ENCODE measurements around the gene SELL.
"Not testable (repeated sequence)": the region's sequence is repeated elsewhere in the genome, so short reads cannot be mapped to it uniquely, and the experiment has no call there.

The SELL gene

DNA sequence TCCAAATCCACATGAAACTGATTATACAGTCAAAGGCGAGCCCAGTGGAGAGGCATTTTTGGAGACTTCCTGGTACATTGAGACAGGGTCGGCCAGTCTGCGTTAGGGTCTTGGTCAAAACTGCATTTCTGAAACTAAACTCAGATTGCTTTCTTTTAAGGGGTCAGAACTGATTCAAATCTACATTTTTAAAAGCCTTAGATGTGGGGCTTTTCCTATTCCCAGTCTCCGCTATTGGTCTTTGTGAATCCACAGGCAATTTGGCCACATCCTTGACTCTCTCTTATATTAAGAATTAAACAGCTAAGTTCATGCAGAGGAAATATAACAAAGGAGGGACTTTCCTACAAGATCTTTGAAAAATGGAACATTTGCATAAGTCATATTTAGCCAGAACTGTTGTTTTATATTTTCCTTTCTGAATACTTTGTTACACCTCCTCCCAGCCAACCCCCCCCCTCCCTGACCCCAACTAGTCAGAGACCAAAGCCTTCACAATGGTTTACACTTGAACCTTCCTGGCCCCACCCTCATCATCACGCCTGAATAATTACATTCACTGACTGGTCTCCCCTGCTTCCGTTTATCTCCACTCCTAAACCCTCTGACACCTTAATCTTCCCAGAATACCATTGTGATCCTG, 30.9 kb downstream of the SELL start:
- H3K4me3 ChIP-seq (ENCODE audit: low read length), result no peak overlapping the region

DNA sequence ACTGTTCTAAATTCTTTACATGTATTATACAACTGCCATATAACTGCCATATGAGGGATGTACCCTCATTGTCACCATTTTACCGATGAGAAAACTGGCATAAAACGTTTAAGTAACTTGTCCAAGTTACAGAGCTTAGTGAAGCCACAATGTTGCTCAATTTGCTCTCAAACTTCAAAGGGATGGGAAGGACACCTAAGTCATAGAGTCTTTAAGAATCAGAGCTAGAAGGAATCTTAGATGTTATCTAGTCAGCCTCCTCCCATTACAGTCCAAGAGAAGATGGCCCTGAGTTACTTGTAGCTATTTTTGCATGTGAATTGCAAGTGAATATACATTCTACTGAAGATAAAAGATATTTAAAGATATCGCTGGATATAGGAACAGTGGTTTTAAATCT, 31.7 kb downstream of the SELL start:
- H3K4me3 ChIP-seq (ENCODE audit: low read length), result no peak overlapping the region
- no peak for DNase-seq (ENCODE audit: low read depth, low spot score)

More for the DNA sequence above, 30.9 kb downstream of the SELL start:
- no peak for DNase-seq (ENCODE audit: low read depth, low spot score)

DNA sequence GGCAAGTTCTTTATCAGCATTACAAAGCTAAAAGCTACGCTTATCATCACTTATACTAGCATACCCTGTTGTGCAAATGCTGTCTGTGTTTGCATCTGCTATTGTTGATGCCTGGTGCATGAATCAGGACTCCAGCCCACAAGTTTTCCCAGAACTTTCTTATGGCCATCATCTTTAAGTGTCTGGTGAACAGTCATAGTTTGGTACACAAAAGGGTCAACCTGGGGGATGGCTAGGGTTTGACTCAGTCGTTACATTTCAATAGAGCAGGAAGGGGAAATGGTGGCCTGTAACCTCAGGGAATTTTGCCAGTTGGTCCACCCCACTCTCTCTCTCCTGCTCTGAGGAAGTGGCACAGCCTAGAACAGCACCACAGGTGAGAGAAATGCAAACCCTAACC, 35.4 kb downstream of the SELL start:
- H3K4me3 ChIP-seq (ENCODE audit: low read length), result no peak overlapping the region
- no peak for DNase-seq (ENCODE audit: low read depth, low spot score)

DNA sequence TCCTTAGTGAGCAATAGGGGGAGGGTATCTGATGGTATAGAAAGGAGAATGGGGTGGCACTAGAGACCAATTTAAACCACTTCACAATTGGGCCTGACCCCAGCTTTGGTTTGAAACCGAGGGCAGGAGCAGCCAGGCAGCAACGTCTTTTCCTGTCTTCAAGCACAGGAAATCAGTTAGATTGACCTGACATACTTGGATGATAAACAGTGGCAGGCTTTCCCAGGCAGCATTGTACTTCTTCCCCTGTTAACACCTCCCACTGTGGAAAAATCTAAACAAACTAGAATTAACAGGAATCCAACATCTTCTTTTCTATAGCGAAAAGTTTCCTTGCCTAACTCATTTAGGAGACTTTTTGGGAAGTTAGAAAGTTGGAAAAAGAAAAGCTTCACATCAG, 40.6 kb downstream of the SELL start:
- DNase-seq (ENCODE audit: low read depth, low spot score), result no peak
- H3K4me3 ChIP-seq (ENCODE audit: low read length), result no peak overlapping the region

DNA sequence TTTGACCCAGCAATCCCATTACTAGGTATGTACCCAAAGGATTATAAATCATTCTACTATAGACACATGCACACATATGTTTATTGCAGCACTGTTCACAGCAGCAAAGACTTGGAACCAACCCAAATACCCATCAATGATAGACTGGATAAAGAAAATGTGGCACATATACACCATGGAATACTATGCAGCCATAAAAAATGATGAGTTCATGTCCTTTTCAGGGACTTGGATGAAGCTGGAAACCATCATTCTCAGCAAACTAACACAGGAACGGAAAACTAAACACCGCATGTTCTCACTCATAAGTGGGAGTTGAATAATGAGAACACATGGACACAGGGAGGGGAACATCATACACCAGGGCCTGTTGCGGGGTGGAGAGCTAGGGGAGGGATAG, 41.2 kb downstream of the SELL start:
- not testable (repeated sequence) for H3K4me3 ChIP-seq (ENCODE audit: low read length); DNase-seq (ENCODE audit: low read depth, low spot score)

DNA sequence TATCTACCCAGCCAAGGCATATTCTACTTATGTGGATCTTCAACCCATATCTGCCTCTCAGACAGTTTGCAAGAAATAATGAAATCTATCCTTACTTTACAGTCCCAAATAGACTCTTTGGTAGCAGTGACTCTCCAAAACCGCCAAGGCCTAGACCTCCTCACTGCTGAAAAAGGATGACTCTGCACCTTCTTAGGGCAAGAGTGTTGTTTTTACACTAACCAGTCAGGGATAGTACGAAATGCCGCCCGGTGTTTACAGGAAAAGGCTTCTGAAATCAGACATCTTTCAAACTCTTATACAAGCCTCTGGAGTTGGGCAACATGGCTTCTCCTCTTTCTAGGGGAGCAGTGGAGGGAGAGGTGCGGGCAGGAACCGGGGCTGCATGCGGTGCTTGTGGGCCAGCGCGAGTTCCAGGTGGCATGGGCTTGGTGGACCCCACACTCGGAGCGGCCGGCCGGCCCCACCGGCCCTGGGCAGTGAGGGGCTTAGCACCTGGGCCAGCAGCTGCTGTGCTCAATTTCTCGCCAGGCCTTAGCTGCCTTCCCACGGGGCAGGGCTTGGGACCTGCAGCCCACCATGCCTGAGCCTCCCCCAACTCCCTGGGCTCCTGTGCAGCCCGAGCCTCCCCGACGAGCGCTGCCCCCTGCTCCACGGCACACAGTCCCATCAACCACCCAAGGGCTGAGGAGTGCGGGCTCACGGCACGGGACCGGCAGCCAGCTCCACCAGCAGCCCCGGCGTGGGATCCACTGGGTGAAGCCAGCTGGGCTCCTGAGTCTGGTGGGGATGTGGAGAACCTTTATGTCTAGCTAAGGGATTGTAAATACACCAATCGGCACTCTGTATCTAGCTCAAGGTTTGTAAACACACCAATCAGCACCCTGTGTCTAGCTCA, 43.5 kb downstream of the SELL start:
- DNase-seq (ENCODE audit: low read depth, low spot score); H3K4me3 ChIP-seq (ENCODE audit: low read length): not testable (repeated sequence)

DNA sequence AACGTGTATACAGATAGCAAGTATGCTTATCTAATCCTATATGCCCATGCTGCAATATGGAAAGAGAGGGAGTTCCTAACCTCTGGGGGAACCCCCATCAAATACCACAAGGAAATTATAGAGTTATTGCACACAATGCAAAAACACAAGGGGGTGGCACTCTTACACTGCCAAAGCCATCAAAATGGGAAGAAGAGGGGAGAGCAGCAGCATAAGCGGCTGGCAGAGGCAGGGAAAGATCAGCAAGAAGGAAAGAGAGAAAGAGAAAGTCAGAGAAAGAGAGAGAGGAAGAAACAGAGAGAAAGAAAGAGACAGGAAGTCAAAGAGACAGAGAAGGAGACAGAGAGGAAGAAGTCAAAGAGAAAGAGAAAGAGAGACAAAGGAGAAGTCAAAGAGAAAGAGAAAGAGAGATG, 44.2 kb downstream of the SELL start:
- H3K4me3 ChIP-seq (ENCODE audit: low read length); DNase-seq (ENCODE audit: low read depth, low spot score): not testable (repeated sequence)

DNA sequence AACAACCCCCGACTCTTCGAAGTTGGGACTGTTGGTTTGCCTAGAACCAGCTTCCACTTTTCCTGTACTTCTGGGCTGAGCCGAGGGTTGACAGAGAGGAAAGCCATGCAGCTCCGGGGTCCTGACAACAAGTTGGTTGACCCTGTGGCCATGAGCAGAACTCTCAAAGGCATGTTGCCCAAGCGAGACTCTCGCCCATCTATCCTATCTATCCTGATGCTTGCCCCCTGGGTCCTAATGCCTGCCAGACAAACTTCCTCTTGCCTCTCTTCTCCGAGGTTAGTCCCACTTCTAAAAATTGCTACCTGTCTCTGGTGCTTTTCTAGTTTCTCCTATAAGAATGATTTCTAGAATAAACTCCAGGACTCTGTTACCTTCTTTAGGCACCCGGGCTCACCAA, 48.7 kb downstream of the SELL start:
- not testable (repeated sequence) for DNase-seq (ENCODE audit: low read depth, low spot score); H3K4me3 ChIP-seq (ENCODE audit: low read length)

DNA sequence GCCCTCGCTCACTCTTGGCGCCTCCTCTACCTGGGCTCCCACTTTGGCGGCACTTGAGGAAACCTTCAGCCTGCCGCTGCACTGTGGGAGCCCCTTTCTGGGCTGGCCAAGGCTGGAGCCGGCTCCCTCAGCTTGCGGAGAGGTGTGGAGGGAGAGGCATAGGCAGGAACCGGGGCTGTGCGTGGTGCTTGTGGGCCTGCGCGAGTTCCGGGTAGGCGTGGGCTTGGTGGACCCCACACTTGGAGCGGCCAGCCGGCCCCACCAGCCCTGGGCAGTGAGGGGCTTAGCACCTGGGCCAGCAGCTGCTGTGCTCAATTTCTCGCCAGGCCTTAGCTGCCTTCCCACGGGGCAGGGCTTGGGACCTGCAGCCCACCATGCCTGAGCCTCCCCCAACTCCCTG, 50.4 kb downstream of the SELL start:
- DNase-seq (ENCODE audit: low read depth, low spot score); H3K4me3 ChIP-seq (ENCODE audit: low read length): not testable (repeated sequence)

DNA sequence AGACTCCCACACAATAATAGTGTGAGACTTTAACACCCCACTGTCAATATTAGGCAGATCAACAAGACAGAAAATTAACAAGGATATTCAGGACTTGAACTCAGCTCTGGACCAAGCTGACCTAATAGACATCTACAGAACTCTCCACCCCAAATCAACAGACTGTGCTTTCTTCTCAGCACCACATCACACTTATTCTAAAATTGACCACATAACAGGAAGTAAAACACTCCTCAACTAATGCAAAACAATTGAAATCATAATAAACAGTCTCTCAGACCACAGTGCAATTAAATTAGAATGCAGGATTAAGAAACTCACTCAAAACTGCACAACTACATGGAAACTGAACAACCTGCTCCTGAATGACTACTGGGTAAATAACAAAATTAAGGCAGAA, 52.6 kb downstream of the SELL start:
- H3K4me3 ChIP-seq (ENCODE audit: low read length); DNase-seq (ENCODE audit: low read depth, low spot score): not testable (repeated sequence)

DNA sequence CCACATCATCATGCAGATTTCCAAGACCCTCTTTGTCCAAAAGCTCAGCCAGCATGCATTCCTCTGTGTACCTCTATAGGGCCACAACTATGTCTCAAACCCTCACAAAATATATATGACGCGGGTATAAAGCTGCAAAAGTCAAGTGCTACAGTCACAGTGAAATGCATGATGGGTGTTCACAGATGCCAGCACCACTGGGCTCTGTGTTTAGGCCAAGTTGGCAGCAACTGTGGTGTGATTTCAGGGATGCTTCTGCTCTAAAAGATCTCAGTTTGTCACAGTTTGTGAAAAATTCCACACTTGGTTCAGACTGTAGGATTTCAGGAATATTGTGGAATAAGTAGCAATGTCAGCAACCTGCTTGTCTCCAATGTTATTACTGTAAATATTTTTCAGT, 57.5 kb downstream of the SELL start:
- H3K4me3 ChIP-seq (ENCODE audit: low read length), result no peak overlapping the region

DNA sequence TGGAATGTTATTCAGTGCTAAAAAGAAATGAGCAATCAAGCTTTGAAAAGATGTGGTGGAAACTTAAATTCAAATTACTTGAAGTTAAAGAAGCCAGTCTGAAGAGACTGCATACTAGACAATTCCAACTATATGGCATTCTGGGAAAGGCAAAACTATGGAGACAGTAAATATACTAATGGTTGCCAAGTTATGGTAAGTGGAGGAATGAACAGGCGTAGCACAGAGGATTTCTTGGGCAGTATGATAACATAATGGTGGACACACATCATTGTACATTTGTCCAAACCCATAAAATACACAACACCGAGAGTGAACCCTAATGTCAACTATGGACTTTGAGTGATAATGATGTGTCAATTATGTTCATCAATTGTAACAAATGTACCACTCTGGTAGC, 60.4 kb downstream of the SELL start:
- DNase-seq (ENCODE audit: low read depth, low spot score), result no peak
- H3K4me3 ChIP-seq (ENCODE audit: low read length), result no peak overlapping the region

More for the DNA sequence above, 57.5 kb downstream of the SELL start:
- no peak for DNase-seq (ENCODE audit: low read depth, low spot score)

DNA sequence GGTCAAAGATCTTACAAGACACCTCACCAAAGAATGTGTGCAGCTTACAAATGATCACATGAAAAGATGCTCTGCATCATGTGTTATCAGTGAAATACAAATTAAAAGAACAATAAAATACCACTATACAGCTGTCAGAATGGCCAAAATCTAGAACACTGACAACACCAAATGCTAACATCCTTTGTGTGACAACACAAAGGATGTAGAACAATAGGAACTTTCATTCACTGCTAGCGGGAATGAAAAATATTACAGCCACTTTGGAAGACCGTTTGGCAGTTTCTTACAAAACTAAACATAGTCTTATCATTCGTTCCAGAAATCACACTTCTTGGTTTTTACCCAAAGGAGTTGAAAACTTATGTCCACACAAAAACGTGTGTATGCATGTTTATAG, 60.9 kb downstream of the SELL start:
- no peak for DNase-seq (ENCODE audit: low read depth, low spot score)
- no peak overlapping the region for H3K4me3 ChIP-seq (ENCODE audit: low read length)

DNA sequence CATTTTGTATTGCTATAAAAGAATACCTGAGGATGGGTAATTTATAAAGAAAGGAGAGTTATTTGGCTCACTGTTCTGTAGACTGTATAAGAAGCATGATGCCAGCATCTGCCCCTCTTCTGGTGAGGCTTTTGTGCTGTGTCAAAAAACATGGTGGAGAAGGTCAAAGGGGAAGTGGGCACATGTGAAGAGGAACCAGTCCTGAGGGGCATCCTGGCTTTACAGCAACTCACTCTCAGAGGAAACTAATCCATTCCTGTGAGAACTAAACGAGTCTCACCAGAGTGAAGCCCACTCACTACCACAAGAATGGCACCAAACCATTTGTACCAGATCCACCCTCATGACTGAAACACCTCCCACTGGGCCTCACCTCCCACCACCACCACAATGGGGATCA, 62.7 kb downstream of the SELL start:
- no peak overlapping the region for H3K4me3 ChIP-seq (ENCODE audit: low read length)

DNA sequence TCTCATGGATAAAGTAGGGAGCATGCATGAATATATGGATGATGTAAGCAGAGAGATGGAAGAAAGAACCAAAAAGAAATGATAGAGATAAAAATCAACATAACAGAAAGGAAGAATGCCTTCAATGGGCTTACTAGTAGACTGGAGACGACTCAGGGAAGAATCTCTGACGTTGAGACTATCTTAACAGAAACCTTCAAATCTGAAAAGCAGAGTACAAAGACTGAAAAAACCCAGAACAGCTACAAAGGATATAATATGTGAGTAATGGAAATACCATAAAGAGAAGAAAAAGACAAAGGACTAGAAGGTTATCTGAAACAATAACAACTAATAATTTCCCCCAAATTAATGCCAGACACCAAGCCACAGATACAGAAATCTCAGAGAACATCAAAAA, 63.2 kb downstream of the SELL start:
- DNase-seq (ENCODE audit: low read depth, low spot score), result no peak
- H3K4me3 ChIP-seq (ENCODE audit: low read length), result no peak overlapping the region

More for the DNA sequence above, 62.7 kb downstream of the SELL start:
- DNase-seq (ENCODE audit: low read depth, low spot score), result no peak

DNA sequence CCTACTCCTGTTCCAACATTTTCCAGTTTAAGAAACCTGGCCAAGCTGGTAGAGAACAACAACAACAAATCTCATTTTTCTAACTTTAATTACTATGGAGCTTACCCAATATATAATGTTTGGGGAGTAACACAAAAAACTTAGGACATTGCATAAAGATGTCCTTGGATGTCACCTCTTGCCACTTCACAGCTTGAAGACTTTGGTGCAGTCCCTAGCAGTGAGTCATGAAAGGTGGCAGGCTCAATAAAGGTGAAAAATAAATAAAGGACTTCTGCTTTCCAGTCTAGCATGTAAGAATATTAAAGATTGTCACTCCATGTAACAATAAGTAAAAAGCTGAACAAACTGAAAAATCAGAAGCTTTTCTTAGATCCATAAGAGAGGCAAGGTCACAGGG, 63.9 kb downstream of the SELL start:
- H3K4me3 ChIP-seq (ENCODE audit: low read length), result no peak overlapping the region
- no peak for DNase-seq (ENCODE audit: low read depth, low spot score)

DNA sequence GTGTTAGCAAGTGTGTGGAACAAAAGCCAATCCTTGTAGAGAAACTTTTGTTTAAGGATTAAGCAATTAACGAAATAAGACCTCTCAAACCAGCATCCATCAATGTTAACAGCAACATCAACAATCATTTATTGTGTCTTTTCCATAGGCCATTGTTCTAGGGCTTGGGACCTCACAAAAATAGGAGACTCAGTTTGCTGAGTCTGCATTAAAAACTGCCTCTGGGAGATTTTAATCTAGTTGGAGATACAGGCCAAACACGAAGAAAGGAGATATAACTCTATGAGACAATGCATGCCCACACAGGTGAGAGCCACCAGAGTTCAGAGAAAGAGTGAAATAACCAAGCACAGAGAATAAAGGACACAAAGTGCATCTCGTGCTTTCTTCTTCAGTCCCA, 67.1 kb downstream of the SELL start:
- no peak overlapping the region for H3K4me3 ChIP-seq (ENCODE audit: low read length)
- DNase-seq (ENCODE audit: low read depth, low spot score), result no peak
